HepG2 (cell line): Measurements from ENCODE around the gene TMEM114. TPM values are rescaled to one million over a fixed set of nuclear protein-coding genes. Genes with fewer than 3 reads are reported as not detected.
A peak's percentile ranks its signal among the peaks of the same experiment; 100 is the strongest.

Experiments used
- CHD4 ChIP-seq: fragments of 200-600 bp; sonication (generic); IDR thresholded peaks from 2 replicates; pipeline ENCODE4 v1.7.0; 2017; ENCODE audit warnings: mild to moderate bottlenecking, low read length, borderline replicate concordance
- CREB1 ChIP-seq, 2 experiments: fragments of 450-650 bp in 1 of 2; IDR thresholded peaks; 2 replicates each; pipeline ENCODE4 v1.6.1; 2016 to 2017; ENCODE audit warnings: control low read depth in 1 of 2, mild to moderate bottlenecking in 1 of 2, missing compliant biosample characterization in 1 of 2, missing genetic modification characterization in 1 of 2
- EED ChIP-seq: sonication (generic); formaldehyde crosslinking; IDR thresholded peaks from 2 replicates; pipeline ENCODE4 v1.5.0; 2020; ENCODE audit warnings: mild to moderate bottlenecking, missing genetic modification reagents
- FOXP4 ChIP-seq: sonication (generic); formaldehyde crosslinking; IDR thresholded peaks from 2 replicates; pipeline ENCODE4 v1.4.0; 2020; ENCODE audit warnings: missing genetic modification reagents
- KMT2A ChIP-seq: sonication (generic); formaldehyde crosslinking; IDR thresholded peaks from 2 replicates; pipeline ENCODE4 v1.4.0; 2020; ENCODE audit warnings: missing genetic modification reagents
- NR2F1 ChIP-seq, 2 experiments: fragments of 450-650 bp in 1 of 2; formaldehyde crosslinking in 1 of 2; IDR thresholded peaks; 2 replicates each; pipeline versions ENCODE4 v1.5.0 to v1.6.1; 2016 to 2020; ENCODE audit warnings: mild to moderate bottlenecking in 1 of 2, missing compliant biosample characterization in 1 of 2, missing genetic modification reagents in 1 of 2, moderate library complexity in 1 of 2
- PATZ1 ChIP-seq: sonication (generic); formaldehyde crosslinking; IDR thresholded peaks from 2 replicates; pipeline ENCODE4 v1.4.0; 2020; ENCODE audit warnings: missing genetic modification reagents
- RNF2 ChIP-seq: fragments of 450-650 bp; conservative IDR thresholded peaks from 2 replicates; pipeline ENCODE4 v1.6.1; 2016; ENCODE audit warnings: low read depth
- XRCC5 ChIP-seq: fragments of 200-400 bp; formaldehyde crosslinking; optimal IDR thresholded peaks from 2 replicates; pipeline ENCODE3; 2017; ENCODE audit warnings: mild to moderate bottlenecking, low read length
- ZBTB40 ChIP-seq, 2 experiments: fragments of 450-650 bp in 1 of 2; sonication (generic) in 1 of 2; formaldehyde crosslinking in 1 of 2; IDR thresholded peaks; 2 replicates each; pipeline versions ENCODE4 v1.6.1 to v1.8.0; 2016 to 2022; ENCODE audit warnings: antibody characterized with exemption in 1 of 2, mild to moderate bottlenecking in 1 of 2, missing genetic modification reagents in 1 of 2
- ZKSCAN1 ChIP-seq: fragments of 150-350 bp; IDR thresholded peaks from 2 replicates; pipeline ENCODE4 v1.6.1; 2014; ENCODE audit warnings: low read length
- ZMYM3 ChIP-seq: sonication (generic); formaldehyde crosslinking; IDR thresholded peaks from 2 replicates; pipeline ENCODE4 v1.5.1; 2020; ENCODE audit warnings: mild to moderate bottlenecking, missing genetic modification reagents
- ZNF160 ChIP-seq: sonication (generic); formaldehyde crosslinking; IDR thresholded peaks from 2 replicates; pipeline ENCODE4 v1.8.0; 2022; ENCODE audit warnings: mild to moderate bottlenecking, inconsistent platforms, missing genetic modification reagents
- polyA plus RNA-seq, 8 experiments: library from polyadenylated mRNA; depleted of rRNA in 3 of 8; stranded (reverse) in 7 of 8; unstranded in 1 of 8; fragments of >200 nt; fragmentation: Illumina TruSeq in 4 of 8; extraction: Trizol in 4 of 8; gene quantifications; 2 replicates each; pipeline versions ENCODE4 v1.2.1 to v1.2.3, GENCODE V29; 2011 to 2016; ENCODE audit warnings: low read depth in 4 of 8, missing spikeins in 1 of 8, mixed read lengths in 1 of 8; ENCODE audit not compliant: insufficient read depth in 1 of 8
- total RNA-seq, 5 experiments: library from RNA; depleted of rRNA; stranded (reverse); fragments of >200 nt; fragmentation: Illumina TruSeq; extraction: Trizol; gene quantifications; 2 replicates each; pipeline ENCODE4 v1.2.3, GENCODE V29; 2016; ENCODE audit warnings: low read depth in 1 of 5

The TMEM114 gene
- total and polyA plus RNA-seq, 2 of the 13 experiments (the other 11 are each of a cell fraction or from before 2014, with no cell fraction given), result not detected

- no peak for TF ChIP-seq ZBTB40 (IDR thresholded peaks at IDR 0.05)
- TF ChIP-seq ZBTB40 (CRISPR knock-in tag; IDR thresholded peaks at IDR 0.05), result 0 out of 2 replicates have a peak, but pooled peaks have one; percentile 26
- no peak for TF ChIP-seq ZNF160 (CRISPR knock-in tag)
- no peak for TF ChIP-seq ZKSCAN1
- TF ChIP-seq NR2F1 (CRISPR knock-in tag; IDR thresholded peaks at IDR 0.05), result 0 out of 4 replicates have a peak, but pooled peaks of 1 of the 2 experiments have one; percentile 19
- no peak for TF ChIP-seq KMT2A (CRISPR knock-in tag)
- TF ChIP-seq RNF2, result 0 out of 2 replicates have a peak, but pooled peaks have one; percentile 22
- no peak for TF ChIP-seq CHD4
- 0 out of 2 replicates have a peak, but pooled peaks have one; percentile 11 for TF ChIP-seq FOXP4 (CRISPR knock-in tag)
- no peak for TF ChIP-seq PATZ1 (CRISPR knock-in tag)
- TF ChIP-seq EED (CRISPR knock-in tag), result 0 out of 2 replicates have a peak, but pooled peaks have one; percentile 30
- TF ChIP-seq XRCC5, result peak; percentile 16
- TF ChIP-seq CREB1 (IDR thresholded peaks at IDR 0.05), result peak; percentile 81
- TF ChIP-seq CREB1 (CRISPR knock-in tag; IDR thresholded peaks at IDR 0.05), result 0 out of 2 replicates have a peak, but pooled peaks have one; percentile 46
- TF ChIP-seq ZMYM3 (CRISPR knock-in tag), result peak; percentile 36; the same call in 1 of the 2 replicates
Observed at GRCh38 chr16:8577678-8578304, 12.5 kb downstream of the TMEM114 start (continued).
